GM18858 (cell line): ENCODE results near the gene AOPEP.
A peak's percentile ranks its signal among the peaks of the same experiment; 100 is the strongest.

ENCODE experiments used
- ATAC-seq: cut with Tn5 transposase; IDR thresholded peaks from one replicate; pipeline ENCODE4 v1.9.1; 2021; ENCODE audit not compliant: unreplicated experiment

The AOPEP gene

GRCh38 chr9:94911986-94912635 lies 185.6 kb downstream of the AOPEP start:
- no peak for ATAC-seq

DNA sequence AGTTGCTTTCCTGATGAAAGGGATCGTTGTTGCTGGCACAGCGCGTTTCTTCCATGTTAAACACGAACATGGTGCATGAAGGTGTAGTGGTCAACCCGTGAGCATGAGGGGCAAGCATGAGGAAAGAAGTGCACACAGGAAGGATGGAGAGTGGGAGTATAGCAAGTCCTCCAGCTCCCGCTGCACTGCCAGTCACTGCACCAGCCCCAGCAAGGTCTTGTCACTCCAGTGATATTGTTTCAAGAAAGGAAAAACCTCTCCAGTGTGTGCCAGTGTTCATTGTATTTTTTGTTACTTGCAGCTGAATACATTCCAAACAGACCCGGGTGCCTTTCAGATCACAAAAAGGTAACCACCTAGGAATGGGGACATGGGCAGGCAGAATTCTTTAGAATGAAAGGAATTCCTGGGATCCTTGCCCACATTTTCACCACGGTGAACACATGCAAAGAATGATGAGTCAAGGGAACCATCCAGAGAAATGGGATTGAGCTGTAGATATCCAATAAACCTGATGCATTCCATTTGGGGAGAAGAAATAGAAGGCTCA lies 186.3 kb downstream of the AOPEP start:
- ATAC-seq: no peak

GRCh38 chr9:94913550-94913949 lies 187.1 kb downstream of the AOPEP start:
- ATAC-seq: no peak

DNA sequence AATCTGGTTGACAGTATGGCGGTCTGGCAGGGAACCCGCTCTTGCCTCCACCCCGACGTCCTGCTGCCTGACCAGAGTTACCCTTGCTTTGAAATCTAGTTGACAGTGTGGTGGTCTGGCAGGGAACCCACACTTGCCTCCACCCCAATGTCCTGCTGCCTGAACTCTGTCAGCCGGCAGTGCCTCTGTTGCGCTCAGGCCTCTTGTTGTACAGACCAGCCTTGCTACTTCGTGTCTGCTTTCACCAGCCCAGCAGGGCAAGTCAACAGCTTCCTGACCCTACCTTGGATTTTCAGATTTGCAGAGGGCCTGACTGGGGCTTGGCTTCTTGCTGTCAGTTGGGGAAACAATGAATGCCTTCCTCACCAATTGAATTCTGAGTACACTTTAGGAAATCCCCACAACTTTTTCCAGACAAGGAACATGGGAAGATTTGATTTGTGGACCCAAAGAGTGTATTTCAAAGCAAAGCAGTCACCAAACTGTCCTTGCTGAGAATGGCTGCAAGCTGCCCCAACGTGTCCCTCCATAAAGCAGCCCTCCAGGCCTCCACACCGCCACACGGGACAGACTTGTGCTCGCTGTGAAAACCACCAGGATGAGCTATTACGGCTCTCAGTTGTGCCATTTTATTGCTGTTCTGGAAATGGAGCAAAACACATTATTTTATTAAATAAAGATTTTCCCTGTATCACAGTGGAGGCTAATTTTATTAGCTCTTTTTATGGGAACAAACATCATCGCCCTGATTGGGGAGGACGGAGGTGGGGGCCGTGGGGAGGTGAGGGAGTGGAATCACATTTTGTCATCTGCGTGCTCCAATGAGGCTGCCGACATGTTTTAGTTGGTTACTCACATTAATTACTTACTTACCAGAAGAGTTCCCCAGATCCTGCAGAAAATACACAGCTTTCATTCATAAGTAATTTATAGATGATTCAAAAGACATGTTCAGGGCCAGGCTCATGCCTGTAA lies 189.3 kb downstream of the AOPEP start:
- no peak for ATAC-seq

GRCh38 chr9:94916956-94917355 lies 190.5 kb downstream of the AOPEP start:
- ATAC-seq: no peak

- peak; percentile 65 for ATAC-seq
Measured at GRCh38 chr9:94918038-94918753, 191.7 kb downstream of the AOPEP start.

GRCh38 chr9:94919376-94920098 lies 193.0 kb downstream of the AOPEP start:
- ATAC-seq: no peak

GRCh38 chr9:94920420-94921091 lies 194.1 kb downstream of the AOPEP start:
- ATAC-seq: no peak

GRCh38 chr9:94921092-94921471 lies 194.6 kb downstream of the AOPEP start:
- no peak for ATAC-seq

- no peak for ATAC-seq
Measured at GRCh38 chr9:94921656-94922055, 195.2 kb downstream of the AOPEP start.

- no peak for ATAC-seq
Measured at GRCh38 chr9:94922098-94922607, 195.7 kb downstream of the AOPEP start.

GRCh38 chr9:94922691-94923107 lies 196.2 kb downstream of the AOPEP start:
- no peak for ATAC-seq

DNA sequence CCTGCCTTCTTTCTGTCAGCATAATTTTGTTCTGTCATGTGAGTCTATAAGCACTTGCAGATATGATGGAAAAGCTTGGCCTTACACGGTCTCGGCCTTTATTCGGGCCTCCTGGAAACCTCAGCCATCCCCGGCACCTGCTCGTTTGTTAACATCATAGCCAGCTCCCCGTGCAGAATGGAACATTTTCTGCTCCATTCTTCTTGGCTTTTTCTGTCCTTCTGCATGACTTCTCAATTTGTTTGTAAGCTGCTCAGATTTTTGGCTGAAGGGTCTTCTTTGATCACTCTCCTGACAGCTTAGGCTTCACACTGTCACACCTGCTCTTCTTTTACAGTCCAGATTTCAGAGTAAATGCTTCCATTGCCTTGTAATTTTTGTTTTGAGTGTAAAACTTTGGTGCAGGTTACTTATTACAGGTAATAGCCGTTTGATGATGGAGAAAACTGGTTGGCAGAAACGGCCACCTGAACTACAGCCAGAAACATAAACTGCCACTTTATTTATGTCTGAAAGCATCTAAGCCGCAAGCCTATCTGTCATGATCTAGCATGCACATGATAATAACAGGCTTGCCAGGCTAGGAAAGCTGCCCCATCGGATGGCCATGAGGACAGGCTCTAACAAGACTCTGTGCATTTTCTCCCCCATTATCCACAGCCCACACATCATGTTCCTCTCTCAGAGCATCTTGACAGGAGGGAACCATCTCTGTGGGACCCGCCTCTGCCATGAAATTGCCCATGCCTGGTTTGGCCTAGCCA lies 197.0 kb downstream of the AOPEP start:
- ATAC-seq: no peak

GRCh38 chr9:94925751-94926430 lies 199.4 kb downstream of the AOPEP start:
- ATAC-seq: no peak

GRCh38 chr9:94926431-94926800 lies 199.9 kb downstream of the AOPEP start:
- no peak for ATAC-seq

DNA sequence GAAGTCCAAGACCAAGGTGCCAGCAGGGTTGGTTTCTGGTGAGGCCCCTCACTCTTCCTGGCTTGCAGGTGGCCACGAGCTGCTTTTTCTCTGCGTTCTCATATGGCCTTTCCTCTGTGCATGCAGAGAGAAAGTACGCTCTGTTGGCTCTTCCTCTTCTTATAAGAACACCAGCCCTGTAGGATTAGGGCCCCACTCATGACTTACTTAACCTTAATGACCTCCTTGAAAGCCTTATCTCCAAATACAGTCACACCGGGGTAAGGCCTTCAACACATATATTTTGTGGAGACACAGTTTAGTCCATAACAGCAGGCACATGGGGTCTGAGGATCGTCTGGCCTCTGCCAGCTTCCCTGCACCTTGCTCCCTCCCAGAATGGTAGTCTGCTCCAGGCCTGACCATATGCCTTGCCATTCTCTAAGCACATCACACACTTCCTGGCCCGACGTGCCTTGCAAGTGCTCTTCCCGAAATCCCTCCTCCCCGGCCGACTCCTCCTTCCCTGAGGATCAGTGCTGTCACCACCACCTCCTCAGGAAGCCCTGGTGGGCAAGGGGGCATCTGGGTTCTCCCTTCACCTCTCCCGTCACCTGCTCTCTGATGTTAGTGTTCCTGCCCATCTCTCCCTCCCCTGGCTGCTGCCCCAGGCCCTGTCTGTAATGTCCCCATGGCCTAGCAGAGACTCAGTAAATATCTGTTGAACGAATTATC lies 200.7 kb downstream of the AOPEP start:
- ATAC-seq: no peak

DNA sequence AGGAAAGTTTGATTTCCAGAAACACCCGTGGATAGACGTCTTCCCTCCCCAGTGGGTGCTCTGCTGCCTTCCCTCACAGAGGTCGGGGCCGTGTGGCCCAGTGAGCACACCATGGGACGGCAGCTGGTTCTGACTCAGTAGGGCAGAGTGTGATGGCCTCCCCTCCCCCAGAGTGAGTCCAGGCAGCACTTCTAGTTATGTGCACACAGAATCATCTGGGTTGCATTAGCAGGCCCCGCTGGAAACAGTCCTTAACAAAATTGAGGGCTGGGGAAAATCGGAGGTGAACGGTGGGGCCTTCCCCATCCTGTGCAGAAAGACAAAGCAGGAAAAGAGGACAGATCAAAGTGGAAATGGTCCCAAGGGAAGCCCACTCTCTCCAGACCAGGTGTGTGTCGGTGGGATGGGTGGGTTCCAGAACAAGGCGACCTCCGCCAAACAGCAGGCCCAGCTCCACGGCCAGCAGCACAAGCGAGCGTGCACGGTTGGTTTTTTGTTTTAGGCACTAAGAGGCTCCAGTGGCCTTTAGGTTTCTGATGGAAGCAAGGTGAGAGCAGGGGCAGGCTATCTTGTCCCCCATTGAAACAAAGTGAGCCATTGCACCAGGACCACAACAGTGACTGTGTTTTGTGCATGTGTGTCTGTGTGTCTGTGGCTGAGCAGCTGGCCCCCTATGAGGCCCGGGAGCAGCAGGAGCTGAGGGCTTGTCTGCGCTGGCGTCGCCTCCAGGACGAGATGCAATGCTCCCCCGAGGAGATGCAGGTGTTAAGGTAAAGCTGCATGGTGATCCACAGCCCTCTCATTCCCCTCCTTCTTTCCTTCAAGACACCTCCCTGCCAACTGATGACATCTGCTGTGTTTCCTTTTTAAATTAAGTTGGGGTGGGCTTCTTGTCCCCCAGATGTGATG lies 201.5 kb downstream of the AOPEP start:
- no peak for ATAC-seq
